ENCODE measurements around the gene OR2AJ1.

Gene OR2AJ1

DNA sequence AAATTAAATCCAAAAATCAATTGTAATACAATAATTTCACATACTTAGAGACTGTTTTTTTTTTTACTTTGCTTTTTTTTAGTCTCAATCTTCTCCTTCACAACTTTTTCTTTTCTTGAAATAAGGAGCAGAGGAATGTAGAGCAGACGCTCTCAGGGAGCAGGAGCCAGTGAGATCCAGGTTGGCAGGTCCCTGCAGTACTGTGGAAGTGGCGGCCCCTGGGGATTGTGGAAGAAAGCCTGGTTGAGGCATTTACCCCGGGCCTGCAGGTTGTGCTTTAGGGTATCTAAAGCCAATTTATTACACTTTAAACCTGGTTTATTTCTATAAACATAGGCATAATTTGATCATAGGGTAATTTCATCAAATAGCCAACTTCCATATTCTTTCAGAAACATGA, 748 bp upstream of the OR2AJ1 start:
- no peak for TF ChIP-seq TAF1 (IDR thresholded peaks at IDR 0.05; ENCODE audit: borderline replicate concordance, insufficient read depth, low read length)
- TF ChIP-seq, protein P1, sequence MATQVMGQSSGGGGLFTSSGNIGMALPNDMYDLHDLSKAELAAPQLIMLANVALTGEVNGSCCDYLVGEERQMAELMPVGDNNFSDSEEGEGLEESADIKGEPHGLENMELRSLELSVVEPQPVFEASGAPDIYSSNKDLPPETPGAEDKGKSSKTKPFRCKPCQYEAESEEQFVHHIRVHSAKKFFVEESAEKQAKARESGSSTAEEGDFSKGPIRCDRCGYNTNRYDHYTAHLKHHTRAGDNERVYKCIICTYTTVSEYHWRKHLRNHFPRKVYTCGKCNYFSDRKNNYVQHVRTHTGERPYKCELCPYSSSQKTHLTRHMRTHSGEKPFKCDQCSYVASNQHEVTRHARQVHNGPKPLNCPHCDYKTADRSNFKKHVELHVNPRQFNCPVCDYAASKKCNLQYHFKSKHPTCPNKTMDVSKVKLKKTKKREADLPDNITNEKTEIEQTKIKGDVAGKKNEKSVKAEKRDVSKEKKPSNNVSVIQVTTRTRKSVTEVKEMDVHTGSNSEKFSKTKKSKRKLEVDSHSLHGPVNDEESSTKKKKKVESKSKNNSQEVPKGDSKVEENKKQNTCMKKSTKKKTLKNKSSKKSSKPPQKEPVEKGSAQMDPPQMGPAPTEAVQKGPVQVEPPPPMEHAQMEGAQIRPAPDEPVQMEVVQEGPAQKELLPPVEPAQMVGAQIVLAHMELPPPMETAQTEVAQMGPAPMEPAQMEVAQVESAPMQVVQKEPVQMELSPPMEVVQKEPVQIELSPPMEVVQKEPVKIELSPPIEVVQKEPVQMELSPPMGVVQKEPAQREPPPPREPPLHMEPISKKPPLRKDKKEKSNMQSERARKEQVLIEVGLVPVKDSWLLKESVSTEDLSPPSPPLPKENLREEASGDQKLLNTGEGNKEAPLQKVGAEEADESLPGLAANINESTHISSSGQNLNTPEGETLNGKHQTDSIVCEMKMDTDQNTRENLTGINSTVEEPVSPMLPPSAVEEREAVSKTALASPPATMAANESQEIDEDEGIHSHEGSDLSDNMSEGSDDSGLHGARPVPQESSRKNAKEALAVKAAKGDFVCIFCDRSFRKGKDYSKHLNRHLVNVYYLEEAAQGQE (IDR thresholded peaks at IDR 0.05; ENCODE audit: insufficient read depth in 1 of 2, low read depth in 2 of 2, low read length in 2 of 2): no peak
- no peak for TF ChIP-seq POLR2AphosphoS5 (IDR thresholded peaks at IDR 0.05; ENCODE audit: low read depth, low read length)
- no peak for TF ChIP-seq SIN3A (IDR thresholded peaks at IDR 0.05; ENCODE audit: borderline replicate concordance, insufficient read depth, low read length)
- no peak for TF ChIP-seq FOXP2 (optimal IDR thresholded peaks at IDR 0.05; ENCODE audit: borderline replicate concordance, extremely low read depth, extremely low read length, insufficient read depth)

DNA sequence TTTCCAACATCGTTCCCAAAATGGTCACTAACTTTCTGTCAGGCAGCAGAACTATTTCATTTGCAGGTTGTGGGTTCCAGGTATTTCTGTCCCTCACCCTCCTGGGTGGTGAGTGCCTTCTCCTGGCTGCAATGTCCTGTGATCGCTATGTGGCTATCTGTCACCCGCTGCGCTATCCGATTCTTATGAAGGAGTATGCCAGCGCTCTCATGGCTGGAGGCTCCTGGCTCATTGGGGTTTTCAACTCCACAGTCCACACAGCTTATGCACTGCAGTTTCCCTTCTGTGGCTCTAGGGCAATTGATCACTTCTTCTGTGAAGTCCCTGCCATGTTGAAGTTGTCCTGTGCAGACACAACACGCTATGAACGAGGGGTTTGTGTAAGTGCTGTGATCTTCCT, 9.3 kb downstream of the OR2AJ1 start:
- TF ChIP-seq, protein P1 (IDR thresholded peaks at IDR 0.05; ENCODE audit: insufficient read depth in 1 of 2, low read depth in 2 of 2, low read length in 2 of 2): no peak

DNA sequence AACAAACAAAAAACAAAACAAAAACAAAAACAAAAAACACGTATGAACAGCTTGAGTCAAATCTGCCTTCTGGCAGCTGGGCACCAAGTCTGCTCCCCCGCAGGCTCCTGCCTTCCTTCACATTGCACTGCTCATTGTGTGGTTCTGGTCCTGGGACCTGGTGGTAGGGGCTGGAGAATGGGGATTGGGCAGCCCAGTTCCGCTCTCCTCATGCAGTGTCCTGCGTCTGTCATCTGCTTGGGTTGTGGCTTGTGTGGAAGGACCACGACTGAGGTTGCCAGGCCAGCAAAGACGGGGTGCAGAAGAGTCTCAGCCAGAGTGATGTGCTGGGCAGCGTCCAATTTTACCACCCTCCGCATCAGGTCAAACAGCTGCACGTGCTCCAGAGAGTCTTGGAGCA, 11.1 kb downstream of the OR2AJ1 start:
- TF ChIP-seq POLR2AphosphoS5 (IDR thresholded peaks at IDR 0.05; ENCODE audit: low read depth, low read length) (no peak), SIN3A (IDR thresholded peaks at IDR 0.05; ENCODE audit: borderline replicate concordance, insufficient read depth, low read length) (no peak), TAF1 (IDR thresholded peaks at IDR 0.05; ENCODE audit: borderline replicate concordance, insufficient read depth, low read length) (no peak)

DNA sequence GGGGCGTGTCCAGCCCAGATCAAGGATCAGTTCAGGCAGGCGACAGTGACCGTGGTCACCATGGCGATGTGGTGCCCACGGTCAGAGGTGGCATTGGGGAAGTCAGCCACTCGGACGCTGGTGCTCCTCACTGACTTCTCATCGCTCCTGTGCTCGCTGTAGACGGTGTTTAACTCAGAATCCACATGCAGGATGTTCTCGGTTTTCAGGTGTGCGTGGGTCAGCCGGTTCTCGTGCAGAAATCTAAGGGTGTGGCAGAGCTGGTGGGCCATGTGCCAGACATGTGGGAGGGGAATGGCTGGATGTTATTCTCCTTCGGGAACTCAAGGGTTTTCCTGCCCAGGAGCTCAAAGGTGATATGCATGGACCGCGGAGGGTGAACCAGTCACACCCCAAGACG, 11.7 kb downstream of the OR2AJ1 start:
- TF ChIP-seq TAF1 (IDR thresholded peaks at IDR 0.05; ENCODE audit: borderline replicate concordance, insufficient read depth, low read length): no peak

DNA sequence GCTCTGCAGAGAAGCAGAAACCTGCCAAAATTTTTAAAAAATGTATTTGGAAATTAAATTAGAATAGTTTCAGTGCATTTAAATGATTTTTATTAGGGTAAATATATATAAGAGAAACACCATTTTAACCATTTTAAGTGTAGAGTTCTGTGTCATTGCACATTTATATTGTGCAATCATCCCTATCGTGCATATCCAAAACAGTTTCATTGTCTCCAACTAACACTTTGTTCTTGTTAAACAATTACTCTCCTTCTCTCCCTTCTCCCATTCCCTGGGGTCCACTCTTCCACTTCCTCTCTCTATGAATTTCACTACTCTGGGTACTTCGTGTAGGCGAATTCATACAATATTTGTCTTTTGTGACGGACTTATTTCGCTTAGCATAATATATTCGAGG, 17.9 kb downstream of the OR2AJ1 start:
- TF ChIP-seq TAF1 (IDR thresholded peaks at IDR 0.05; ENCODE audit: borderline replicate concordance, insufficient read depth, low read length): no peak
- TF ChIP-seq, protein P1 (IDR thresholded peaks at IDR 0.05; ENCODE audit: insufficient read depth in 1 of 2, low read depth in 2 of 2, low read length in 2 of 2): no peak
- TF ChIP-seq SIN3A (IDR thresholded peaks at IDR 0.05; ENCODE audit: borderline replicate concordance, insufficient read depth, low read length): no peak
- no peak for TF ChIP-seq POLR2AphosphoS5 (IDR thresholded peaks at IDR 0.05; ENCODE audit: low read depth, low read length)
- no peak for TF ChIP-seq FOXP2 (optimal IDR thresholded peaks at IDR 0.05; ENCODE audit: borderline replicate concordance, extremely low read depth, extremely low read length, insufficient read depth)

DNA sequence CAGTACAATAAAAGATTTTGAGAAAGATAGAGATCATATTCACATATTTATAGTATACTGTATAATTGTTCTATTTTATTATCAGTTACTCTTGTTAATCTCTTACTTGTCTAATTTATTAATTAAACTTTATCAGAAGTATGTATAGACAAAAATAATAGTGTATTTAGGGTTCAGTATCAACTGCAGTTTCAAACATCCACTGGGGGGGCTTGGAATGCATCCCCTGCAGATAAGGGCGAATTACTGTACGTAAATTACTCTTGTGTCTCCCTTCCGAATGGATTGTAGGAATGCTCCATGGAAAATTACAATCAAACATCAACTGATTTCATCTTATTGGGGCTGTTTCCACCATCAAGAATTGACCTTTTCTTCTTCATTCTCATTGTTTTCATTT, 23.9 kb downstream of the OR2AJ1 start, which contains the start of gene OR2L8:
OR2L8 (plus strand) TSS at position 301 of the 400 bp plus-strand sequence; CDS start at position 301, 0 bp downstream.
- no peak for TF ChIP-seq SIN3A (IDR thresholded peaks at IDR 0.05; ENCODE audit: borderline replicate concordance, insufficient read depth, low read length)

DNA sequence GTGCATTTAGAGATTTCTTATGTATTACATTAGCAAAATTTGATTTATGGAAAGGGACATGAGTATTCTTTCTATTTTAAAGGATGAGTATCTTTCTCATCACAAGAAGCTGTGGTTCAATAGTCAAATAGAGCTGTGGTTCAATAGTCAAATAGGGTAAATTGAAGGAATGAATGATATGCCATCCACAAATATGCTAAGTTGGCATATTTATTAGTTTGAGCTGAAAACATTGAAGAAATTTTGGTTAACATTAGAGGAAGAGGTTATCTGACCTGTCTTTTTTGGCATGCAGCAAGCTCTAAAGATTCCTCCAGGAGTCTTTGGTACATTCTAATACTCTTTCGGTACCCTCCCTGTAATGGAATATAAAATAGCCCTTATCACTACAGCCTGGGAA, 28.7 kb downstream of the OR2AJ1 start:
- TF ChIP-seq TAF1 (IDR thresholded peaks at IDR 0.05; ENCODE audit: borderline replicate concordance, insufficient read depth, low read length): no peak
- TF ChIP-seq, protein P1 (IDR thresholded peaks at IDR 0.05; ENCODE audit: insufficient read depth in 1 of 2, low read depth in 2 of 2, low read length in 2 of 2): no peak
- TF ChIP-seq SIN3A (IDR thresholded peaks at IDR 0.05; ENCODE audit: borderline replicate concordance, insufficient read depth, low read length): no peak
- TF ChIP-seq POLR2AphosphoS5 (IDR thresholded peaks at IDR 0.05; ENCODE audit: low read depth, low read length): no peak
- TF ChIP-seq FOXP2 (optimal IDR thresholded peaks at IDR 0.05; ENCODE audit: borderline replicate concordance, extremely low read depth, extremely low read length, insufficient read depth): no peak

All from PFSK-1 (cell line).